Activated T-cell treated with anti-CD3 and anti-CD28 coated beads, Interleukin-2, amount 50 U/mL, for 72 hours (primary cell): ENCODE data around the gene ZNF629. TPM values are rescaled to one million over a fixed set of nuclear protein-coding genes. Genes with fewer than 3 reads are reported as not detected.
"Not testable (repeated sequence)": the region's sequence is repeated elsewhere in the genome, so short reads cannot be mapped to it uniquely, and the experiment has no call there.

Experiments used
- ATAC-seq, 2 donors: fragments of 150-1000 bp; cut with Tn5 transposase; replicated peaks in 1 of 2; 2 replicates each; pipeline ENCODE4 v1.10.0; 2021; ENCODE audit warnings: moderate library complexity in 2 of 2, mild to moderate bottlenecking in 1 of 2
- DNase-seq, 2 donors: peaks; one replicate each; pipeline ENCODE4 v3.0.0; 2021 to 2022; ENCODE audit warnings: mixed read lengths in 1 of 2
- H3K27ac Mint-ChIP-seq: one replicate; pipeline ENCODE4 v1.8.0; 2022; ENCODE audit warnings: mild to moderate bottlenecking, moderate library complexity, mixed read lengths
- H3K27me3 Mint-ChIP-seq: one replicate; pipeline ENCODE4 v1.8.0; 2022; ENCODE audit warnings: low read depth, mixed read lengths
- H3K36me3 Mint-ChIP-seq, 2 donors: one replicate each; pipeline ENCODE4 v1.8.0; 2022; ENCODE audit warnings: mixed read lengths in 2 of 2, mild to moderate bottlenecking in 1 of 2; ENCODE audit not compliant: insufficient read depth in 2 of 2
- H3K4me1 Mint-ChIP-seq: one replicate; pipeline ENCODE4 v1.8.0; 2022; ENCODE audit warnings: low read depth, mixed read lengths
- H3K4me3 Mint-ChIP-seq, 2 donors: one replicate each; pipeline ENCODE4 v1.8.0; 2022; ENCODE audit warnings: mild to moderate bottlenecking in 2 of 2, mixed read lengths in 2 of 2, moderate library complexity in 2 of 2
- H3K9me3 Mint-ChIP-seq, 2 donors: one replicate each; pipeline ENCODE4 v1.8.0; 2022; ENCODE audit warnings: mixed read lengths in 2 of 2
- total RNA-seq, 2 donors: library from RNA; stranded (reverse); gene quantifications; one replicate each; pipeline ENCODE4 v1.2.3, GENCODE V29; 2022

The ZNF629 gene
- 1 to 10 TPM; 3.7 TPM for total RNA-seq

DNA sequence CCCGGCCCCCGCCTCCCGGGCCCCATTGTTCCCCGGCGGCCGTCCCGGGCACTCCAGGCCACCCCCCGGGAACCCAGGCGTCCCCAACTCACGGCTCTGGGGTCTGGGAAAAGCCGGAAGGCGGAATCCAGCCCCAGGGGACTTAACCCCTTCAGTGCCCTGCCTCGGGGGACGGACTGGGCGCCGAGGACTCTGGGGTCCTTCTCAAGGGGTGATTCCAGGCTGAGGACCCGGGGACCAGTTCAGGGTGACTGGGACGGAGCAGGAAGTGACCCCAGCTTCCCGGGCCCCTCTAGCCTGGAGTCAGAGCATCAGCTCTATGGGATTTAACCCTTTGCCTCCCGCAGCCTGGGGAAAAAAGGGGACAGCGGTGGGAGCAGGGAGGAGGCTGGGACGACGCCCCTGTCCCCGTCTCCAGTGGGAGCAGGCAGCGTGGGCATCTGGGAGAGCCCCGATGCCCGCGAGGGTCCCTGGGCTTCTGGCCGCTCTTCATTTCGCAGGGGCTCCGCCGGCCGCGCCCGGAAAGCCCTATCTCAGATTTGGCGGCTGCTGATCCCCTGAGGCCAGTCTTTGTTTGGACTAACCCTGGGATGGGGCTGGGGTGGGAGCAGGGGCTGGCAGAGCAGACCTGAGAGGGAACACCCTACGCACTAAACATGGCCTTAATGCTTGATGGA, at the start of gene ZNF629:
Gene ZNF629, minus strand, starts transcription at position 270 of the 677 bp plus-strand sequence. CDS start 2,723 bp downstream, outside the sequence.
- no peaks in the 10 kb centered on the region for H3K9me3 Mint-ChIP-seq
- peak; percentile 52 to 70 for ATAC-seq
- H3K27ac Mint-ChIP-seq: peak within 1 kb of the TSS; percentile 42
- peaks cover 16% of the 10 kb centered on the region for H3K4me1 Mint-ChIP-seq
- peak within 1 kb of the TSS; percentile 84 to 93 for H3K4me3 Mint-ChIP-seq
- DNase-seq: peak; percentile 32 to 34
- H3K36me3 Mint-ChIP-seq: peaks cover 0 to 1% of the 10 kb centered on the region in 2 donors
- H3K27me3 Mint-ChIP-seq: no peaks in the 10 kb centered on the region

DNA sequence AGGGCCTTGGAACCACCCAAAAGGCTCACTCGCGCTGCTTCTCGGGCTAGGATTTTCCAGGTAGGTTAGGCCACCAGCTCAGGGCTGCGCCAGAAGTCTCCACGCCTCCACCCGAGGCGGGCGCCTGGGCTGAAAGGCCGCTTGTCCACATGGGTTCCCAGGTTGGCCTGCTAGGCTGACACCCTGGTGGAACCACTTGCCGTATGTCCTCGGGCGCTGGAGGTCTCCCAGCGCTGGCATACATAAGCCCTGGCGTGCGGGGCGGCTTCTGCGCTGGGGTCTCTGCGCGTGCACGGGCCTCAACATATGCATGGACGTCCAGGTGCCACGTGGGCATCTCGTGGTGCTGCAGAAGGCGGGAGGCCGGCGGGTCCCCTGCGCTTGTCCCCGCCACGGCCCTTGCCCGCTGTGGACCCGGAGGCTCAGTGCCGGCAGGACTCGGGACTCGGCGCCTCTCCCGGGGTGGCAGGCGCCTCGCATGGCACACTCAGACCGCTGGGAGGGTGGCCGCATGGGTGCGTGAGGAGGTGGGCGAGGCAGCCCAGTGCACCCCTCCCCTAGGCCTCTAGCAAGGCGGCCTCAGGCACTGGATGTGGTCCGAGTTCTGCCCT, 47.2 kb upstream of the ZNF629 start:
- Mint-ChIP-seq H3K27ac (no peak overlapping the region), H3K27me3 (peaks cover under 1% of the 10 kb centered on the region), H3K4me3 (no peak overlapping the region), H3K9me3 (no peaks in the 10 kb centered on the region), H3K36me3 (no peaks in the 10 kb centered on the region), H3K4me1 (no peaks in the 10 kb centered on the region)
- DNase-seq (no peak), ATAC-seq (no peak)

DNA sequence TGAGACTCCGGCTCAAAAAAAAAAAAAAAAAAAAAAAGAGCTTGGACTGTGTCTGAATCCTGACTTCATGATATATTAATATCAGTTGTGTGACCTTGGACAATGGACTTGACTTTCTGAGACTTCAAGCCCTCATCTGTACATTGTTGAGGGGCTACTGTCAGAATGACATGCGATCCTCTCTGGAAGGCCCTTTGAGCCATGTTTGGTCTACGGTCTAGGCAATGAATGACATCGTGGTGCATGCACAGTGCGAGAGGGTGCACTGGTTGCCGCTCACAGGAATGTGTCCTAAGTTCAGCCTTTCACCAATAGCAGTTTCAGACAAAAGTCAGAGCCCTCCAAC, 43.0 kb upstream of the ZNF629 start:
- no peak overlapping the region for H3K27ac Mint-ChIP-seq
- H3K4me3 Mint-ChIP-seq: no peak overlapping the region
- no peak for DNase-seq
- H3K27me3 Mint-ChIP-seq: peaks cover 4% of the 10 kb centered on the region
- no peaks in the 10 kb centered on the region for H3K4me1 Mint-ChIP-seq
- no peaks in the 10 kb centered on the region for H3K36me3 Mint-ChIP-seq
- ATAC-seq: no peak
- no peaks in the 10 kb centered on the region for H3K9me3 Mint-ChIP-seq

DNA sequence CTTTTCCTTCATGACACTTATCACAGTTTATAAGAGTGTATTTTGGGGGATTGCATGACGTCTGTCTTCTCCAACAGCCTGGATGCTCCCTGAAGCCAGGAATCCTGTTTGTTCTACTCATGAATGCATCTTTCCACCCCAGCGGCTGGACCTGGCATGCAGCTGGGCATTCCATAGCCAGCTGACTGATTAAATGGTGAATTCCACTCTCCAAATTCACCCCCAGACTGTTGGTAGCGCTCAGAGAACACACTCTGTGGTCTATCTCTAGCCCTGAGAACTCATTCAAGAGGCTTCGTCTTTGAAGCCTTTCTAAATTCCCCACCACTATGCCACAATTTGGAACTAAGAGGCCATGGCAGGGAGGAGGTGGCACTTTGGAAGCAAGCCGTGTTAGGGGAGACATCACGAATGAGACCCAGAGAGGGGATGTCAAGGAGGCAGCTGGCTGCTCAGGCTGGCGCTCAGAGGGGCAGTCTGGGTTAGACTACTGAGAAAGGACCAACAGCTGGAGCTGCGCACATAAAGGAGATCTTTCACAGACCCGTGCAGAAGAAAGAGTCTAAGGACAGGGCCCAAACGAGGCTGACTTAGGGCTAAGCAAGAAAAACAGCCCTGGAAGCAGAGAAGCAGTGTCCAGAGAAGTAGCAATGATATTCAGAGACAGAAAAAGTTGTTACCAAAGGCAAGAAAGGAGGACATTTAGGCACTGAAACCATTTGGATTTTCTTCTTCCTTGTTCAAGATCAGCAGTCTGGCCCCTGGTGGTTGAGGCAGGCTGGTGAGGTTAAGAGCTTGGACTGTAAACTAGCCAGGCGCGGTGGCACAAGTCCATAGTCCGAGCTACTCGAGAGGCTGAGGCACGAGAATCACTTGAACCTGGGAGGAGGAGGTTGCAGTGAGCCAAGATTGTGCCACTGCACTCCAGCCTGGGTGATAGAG, 42.4 kb upstream of the ZNF629 start:
- H3K27me3 Mint-ChIP-seq: peaks cover 4% of the 10 kb centered on the region
- DNase-seq: no peak
- H3K9me3 Mint-ChIP-seq: no peaks in the 10 kb centered on the region
- H3K4me3 Mint-ChIP-seq: no peak overlapping the region
- no peak overlapping the region for H3K27ac Mint-ChIP-seq
- ATAC-seq: no peak
- no peaks in the 10 kb centered on the region for H3K36me3 Mint-ChIP-seq
- no peaks in the 10 kb centered on the region for H3K4me1 Mint-ChIP-seq

DNA sequence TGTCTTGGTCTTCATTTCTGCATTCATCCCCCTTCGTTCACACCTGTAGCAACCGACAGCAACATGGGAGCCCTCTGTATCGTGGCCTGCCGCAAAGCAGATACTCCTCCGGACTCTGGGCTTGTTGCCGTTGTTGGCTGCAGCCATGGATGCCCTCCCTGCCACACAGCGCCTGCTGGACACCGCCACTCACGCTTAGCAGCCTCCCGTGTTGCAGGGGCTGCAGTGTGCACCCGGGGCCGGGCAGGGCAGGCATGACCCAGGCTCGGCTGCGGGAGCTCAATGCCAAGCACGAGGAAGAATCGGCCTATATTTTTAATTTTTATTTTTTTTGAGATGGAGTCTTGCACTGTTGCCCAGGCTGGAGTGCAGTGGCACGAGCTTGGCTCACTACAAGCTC, 34.9 kb upstream of the ZNF629 start:
- Mint-ChIP-seq H3K9me3 (no peaks in the 10 kb centered on the region), H3K27me3 (no peaks in the 10 kb centered on the region), H3K4me3 (no peak overlapping the region), H3K27ac (no peak overlapping the region), H3K4me1 (peaks cover 4% of the 10 kb centered on the region), H3K36me3 (no peaks in the 10 kb centered on the region)
- no peak for ATAC-seq
- no peak for DNase-seq

DNA sequence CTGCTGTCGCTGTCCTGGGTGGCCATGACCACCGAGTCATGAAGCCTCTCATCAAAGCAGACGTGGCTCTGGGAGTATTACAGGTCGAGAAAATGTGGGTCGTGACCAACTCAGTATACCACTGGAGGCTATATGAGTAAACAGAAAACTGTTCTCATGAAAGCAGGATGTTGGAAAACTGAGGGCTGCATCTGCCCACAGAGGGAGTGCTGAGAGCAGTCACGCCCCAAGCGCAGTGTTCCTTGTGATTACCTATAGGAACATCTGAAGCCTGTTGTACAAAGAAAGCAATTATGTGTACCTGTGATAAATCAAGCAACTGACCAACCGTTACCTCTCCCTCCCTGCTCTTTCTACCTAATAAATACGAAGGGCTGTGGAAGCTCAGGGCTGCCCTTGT, 34.4 kb upstream of the ZNF629 start:
- not testable (repeated sequence) for H3K9me3 Mint-ChIP-seq, H3K27ac Mint-ChIP-seq, H3K27me3 Mint-ChIP-seq, ATAC-seq, DNase-seq, H3K36me3 Mint-ChIP-seq, H3K4me3 Mint-ChIP-seq, H3K4me1 Mint-ChIP-seq

DNA sequence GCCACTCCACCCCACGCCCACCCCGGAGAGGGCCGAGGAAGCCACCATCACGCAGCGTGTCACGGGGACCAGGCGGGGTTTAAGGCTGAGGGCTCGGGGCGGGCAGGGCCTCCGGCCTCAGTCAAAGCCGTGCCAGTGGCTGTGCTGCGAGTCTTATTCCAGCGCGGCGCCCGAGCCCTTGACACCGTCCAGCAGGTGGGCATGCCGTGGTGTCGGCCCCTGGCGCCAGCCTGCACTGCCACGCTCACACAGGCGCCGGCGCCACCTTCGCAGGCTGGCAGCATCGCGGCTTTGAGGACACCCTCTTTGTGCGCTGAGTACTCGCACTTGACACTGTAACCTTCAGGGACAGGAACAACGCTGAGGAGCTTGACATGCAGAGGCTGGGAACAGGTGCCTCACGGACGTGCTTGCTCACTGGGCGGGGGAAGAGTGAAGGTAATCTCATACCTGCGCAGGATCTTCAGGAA, 34.0 kb upstream of the ZNF629 start:
- Mint-ChIP-seq H3K4me3 (no peak overlapping the region), H3K36me3 (no peaks in the 10 kb centered on the region), H3K27ac (no peak overlapping the region), H3K27me3 (no peaks in the 10 kb centered on the region), H3K9me3 (no peaks in the 10 kb centered on the region), H3K4me1 (peaks cover 4% of the 10 kb centered on the region)
- ATAC-seq (no peak), DNase-seq (no peak)

DNA sequence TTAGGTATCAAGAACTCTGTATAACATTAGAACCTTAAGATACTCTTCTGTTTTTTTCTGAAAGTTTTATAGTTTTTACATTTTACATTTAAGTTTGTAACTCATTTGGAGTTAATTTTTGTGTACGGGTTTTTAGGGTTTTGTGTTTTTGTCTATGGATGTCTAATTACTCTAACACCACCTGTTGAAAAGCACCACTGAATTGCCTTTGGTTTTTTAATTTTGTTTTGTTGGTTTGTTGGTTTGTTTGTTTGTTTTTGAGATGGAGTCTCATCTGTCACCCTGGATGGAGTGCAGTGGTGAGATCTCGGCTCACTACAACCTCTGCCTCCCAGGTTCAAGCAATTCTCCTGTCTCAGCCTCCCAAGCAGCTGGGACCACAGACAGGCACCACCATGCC, 29.8 kb upstream of the ZNF629 start:
- no peak for DNase-seq
- H3K27ac Mint-ChIP-seq: no peak overlapping the region
- no peaks in the 10 kb centered on the region for H3K9me3 Mint-ChIP-seq
- H3K4me3 Mint-ChIP-seq: no peak overlapping the region
- no peak for ATAC-seq
- H3K36me3 Mint-ChIP-seq: no peaks in the 10 kb centered on the region
- H3K27me3 Mint-ChIP-seq: no peaks in the 10 kb centered on the region
- H3K4me1 Mint-ChIP-seq: peaks cover 20% of the 10 kb centered on the region

DNA sequence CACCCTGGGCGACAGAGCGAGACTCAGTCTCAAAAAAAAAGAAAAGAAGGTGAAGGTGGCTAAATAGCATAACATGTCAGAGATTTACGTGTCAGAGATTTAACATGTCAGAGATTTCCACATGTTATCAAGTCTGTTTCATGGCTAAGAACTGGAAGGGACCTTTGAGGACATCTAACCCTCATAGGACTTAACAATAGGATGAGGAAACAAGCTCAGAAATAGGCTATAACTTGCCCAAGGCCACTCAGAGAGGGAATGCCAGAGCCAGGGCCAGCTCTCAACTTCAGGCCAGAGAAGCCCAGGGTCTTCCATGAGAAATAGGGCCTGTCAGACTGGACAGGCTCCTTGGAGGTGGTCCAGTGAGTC, 26.8 kb upstream of the ZNF629 start:
- ATAC-seq: no peak
- peak overlapping the region; percentile 88 to 92 for H3K4me3 Mint-ChIP-seq
- no peak for DNase-seq
- H3K9me3 Mint-ChIP-seq: no peaks in the 10 kb centered on the region
- H3K27ac Mint-ChIP-seq: peak overlapping the region; percentile 47
- no peaks in the 10 kb centered on the region for H3K27me3 Mint-ChIP-seq
- H3K36me3 Mint-ChIP-seq: no peaks in the 10 kb centered on the region
- peaks cover 18% of the 10 kb centered on the region for H3K4me1 Mint-ChIP-seq

DNA sequence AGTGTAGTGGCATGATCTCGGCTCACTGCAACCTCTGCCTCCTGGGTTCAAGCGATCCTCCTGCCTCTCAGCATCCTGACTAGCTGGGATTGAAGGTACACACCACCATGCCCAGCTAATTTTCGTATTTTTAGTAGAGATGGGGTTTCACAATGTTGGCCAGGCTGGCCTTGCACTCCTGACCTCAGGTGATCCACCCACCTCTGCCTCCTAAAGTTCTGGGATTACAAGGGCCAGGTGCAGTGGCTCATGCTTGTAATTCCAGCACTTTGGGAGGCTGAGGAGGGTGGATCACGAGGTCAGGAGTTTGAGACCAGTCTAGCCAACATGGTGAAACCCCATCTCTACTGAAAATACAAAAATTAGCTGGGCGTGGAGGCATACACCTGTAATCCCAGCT, 22.7 kb upstream of the ZNF629 start:
- DNase-seq, H3K36me3 Mint-ChIP-seq, H3K27ac Mint-ChIP-seq, H3K27me3 Mint-ChIP-seq, H3K9me3 Mint-ChIP-seq, H3K4me3 Mint-ChIP-seq, ATAC-seq: not testable (repeated sequence)
- H3K4me1 Mint-ChIP-seq: peaks cover 31% of the 10 kb centered on the region

DNA sequence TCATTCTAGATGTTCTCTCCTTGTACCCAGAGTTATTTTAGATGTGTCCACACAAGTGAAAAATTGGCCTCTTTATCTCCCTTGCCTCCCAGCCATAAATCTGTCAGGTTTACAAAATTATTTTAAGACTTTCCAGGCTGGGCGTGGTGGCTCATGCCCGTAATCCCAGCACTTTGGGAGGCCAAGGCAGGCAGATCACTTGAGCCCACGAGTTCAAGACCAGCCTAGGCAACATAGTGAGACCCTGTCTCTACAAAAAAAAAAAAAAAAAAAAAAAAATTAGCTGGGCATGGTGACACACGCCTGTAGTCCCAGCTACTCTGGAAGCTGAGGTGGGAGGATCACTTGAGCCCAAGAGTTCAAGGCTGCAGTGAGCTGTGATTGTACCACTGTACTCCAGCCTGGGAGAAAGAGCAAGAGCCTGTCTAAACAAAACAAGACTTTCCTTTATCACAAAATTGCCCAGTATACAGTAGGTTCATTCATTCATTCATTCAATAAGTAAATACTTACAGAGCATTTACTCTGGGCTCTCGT, 22.0 kb upstream of the ZNF629 start:
- not testable (repeated sequence) for DNase-seq, H3K36me3 Mint-ChIP-seq, ATAC-seq, H3K4me3 Mint-ChIP-seq, H3K27me3 Mint-ChIP-seq, H3K27ac Mint-ChIP-seq, H3K9me3 Mint-ChIP-seq
- peaks cover 28% of the 10 kb centered on the region for H3K4me1 Mint-ChIP-seq

DNA sequence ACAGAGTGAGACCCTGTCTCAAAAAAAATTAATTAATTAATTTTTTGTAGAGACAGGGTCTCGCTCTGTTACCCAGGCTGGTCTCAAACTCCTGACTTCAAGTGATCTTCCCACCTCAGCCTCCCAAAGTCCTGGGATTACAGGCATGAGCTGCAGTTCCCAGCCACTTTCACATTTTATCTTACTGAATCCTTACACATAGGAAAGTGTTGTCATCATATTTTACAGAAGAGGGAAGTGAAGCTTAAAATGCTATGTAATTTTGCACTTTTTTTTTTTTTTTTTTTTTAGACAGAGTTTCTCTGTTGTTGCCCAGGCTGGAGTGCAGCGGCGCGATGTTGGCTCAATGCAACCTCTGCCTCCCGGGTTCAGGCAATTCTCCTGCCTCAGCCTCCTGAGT, 21.1 kb upstream of the ZNF629 start:
- Mint-ChIP-seq H3K27me3 (peaks cover 7% of the 10 kb centered on the region), H3K27ac (no peak overlapping the region), H3K36me3 (no peaks in the 10 kb centered on the region), H3K4me1 (peaks cover 25% of the 10 kb centered on the region), H3K4me3 (no peak overlapping the region), H3K9me3 (no peaks in the 10 kb centered on the region)
- DNase-seq (no peak), ATAC-seq (no peak)
